ENCODE data around the gene DPH5.
"Not testable (repeated sequence)": the region's sequence is repeated elsewhere in the genome, so short reads cannot be mapped to it uniquely, and the experiment has no call there.

Gene DPH5

GRCh38 chr1:100982793-100983192, 42.8 kb downstream of the DPH5 start:
- no peak for DNase-seq

DNA sequence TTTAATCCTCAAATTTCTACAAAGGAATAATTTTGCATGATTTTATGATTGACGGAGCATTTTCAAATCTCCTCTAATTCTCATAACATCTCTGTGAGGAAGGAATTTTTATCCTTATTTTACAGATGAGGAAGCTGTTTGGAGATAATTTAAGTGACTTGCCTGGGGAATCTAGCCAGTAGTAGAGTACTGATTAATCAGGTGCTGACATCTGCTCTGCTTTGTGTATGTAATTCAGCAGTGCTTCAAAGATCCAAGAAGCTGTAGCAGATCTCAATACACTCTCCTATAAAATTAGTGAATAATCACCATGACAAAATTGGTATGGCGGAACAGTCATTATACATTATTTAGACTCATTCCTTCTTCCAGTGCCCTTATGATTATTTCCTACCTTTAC, 46.0 kb downstream of the DPH5 start:
- DNase-seq: no peak

GRCh38 chr1:100976936-100977335, 48.6 kb downstream of the DPH5 start:
- DNase-seq: no peak

DNA sequence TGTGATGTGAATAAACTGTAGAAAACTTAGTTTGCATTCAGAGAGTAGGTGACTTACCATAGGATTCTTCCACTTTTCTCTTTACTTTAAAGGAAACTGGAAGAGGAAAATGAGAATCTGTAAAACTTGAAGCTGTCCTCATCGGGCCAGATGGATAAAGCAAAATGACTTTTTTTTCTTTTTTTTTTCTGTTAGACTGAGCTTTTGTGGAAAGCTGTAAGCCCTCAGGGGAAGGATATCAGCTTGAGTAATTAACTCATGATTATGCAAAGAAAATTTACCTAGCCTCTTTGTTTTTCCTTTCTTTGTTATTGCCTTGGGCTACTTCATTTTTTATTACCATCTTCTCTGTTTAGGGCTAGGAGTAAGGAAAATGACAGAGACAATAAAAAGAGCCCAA, 53.4 kb downstream of the DPH5 start:
- no peak for DNase-seq

DNA sequence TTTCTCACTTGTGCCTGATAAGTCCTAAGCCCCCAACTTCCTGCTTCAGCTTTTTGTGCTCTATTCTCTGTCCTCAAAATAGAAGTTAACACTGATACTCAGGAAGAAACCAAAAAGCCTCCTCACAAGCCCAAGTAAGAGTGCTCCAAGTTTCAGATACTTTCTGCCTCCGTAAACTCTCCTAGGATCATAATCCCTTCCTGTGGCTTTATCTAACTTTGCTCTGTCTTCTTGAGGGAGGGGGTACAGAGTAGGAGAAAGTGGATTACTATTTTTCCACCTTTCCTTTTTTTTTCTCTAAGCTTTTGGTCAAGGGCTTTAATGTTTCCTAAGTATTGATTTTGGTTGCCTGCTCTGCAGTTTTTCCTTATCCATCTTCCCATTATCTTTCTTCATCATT, 54.6 kb downstream of the DPH5 start:
- DNase-seq: no peak

GRCh38 chr1:100969327-100969726, 56.3 kb downstream of the DPH5 start:
- DNase-seq: no peak

GRCh38 chr1:100968621-100969020, 57.0 kb downstream of the DPH5 start:
- DNase-seq: no peak

DNA sequence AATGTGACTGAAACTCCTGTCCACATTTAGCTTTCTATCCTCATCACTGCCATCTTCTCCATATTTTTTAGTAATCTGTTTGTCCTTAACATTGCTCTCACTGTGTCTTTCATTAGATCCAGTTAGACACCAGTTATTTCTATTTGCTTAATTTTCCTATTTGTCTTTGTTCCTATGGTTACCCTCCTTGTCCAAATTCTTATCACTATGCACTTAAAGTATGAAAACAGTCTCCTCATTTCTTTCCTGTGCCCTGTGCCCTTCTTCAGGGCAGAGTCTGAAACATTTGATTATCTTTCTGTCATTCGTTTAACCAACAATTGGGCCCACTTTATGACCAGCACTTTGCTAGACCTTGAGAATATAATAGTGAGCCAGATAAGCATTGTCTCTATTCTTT, 65.5 kb downstream of the DPH5 start:
- no peak for DNase-seq

DNA sequence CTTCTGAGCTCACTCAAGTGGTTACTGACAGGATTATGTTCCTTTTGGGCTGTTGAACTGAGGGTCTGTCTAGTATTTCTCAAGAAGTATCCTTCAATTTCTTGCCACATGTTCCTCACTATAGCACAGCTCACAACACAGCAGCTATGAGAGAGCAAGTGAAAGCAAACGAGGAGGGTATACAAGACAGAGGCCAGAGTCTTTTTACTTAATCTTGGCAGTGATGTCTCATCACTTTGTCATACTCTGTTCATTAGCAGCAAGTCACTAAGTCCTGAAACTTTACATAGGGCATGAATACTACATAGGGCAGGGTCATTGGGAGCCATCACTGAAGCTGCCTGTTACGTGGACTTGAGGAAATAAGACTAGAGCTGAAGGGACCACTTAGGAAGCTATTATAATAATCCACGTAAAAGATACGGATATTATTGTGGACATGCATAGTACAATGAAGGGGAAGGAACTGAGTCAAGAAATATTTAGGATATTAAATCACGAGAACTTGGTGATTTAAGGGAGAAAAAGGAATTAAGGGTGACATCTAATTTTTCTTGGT, 66.0 kb downstream of the DPH5 start:
- DNase-seq: peak; percentile 3

DNA sequence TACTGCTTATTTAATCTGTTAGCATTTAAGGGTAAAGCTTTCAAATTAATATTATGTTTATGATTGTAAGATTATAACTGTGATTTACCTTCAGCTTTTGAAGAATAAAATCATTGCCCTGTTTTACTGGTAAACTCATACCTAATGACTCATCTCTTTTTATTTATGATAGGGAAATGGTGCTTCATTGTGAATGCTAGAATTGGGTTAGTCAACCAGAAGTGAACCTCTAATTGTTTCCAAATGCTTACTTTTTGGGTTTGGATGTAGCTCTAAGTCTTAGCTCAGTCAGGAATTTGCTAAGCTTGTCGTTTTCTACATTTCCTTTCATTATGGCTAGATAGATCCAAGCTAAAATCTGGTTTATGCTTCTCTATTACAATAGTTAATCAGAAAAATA, 70.3 kb downstream of the DPH5 start:
- peak; percentile 78 for DNase-seq

DNA sequence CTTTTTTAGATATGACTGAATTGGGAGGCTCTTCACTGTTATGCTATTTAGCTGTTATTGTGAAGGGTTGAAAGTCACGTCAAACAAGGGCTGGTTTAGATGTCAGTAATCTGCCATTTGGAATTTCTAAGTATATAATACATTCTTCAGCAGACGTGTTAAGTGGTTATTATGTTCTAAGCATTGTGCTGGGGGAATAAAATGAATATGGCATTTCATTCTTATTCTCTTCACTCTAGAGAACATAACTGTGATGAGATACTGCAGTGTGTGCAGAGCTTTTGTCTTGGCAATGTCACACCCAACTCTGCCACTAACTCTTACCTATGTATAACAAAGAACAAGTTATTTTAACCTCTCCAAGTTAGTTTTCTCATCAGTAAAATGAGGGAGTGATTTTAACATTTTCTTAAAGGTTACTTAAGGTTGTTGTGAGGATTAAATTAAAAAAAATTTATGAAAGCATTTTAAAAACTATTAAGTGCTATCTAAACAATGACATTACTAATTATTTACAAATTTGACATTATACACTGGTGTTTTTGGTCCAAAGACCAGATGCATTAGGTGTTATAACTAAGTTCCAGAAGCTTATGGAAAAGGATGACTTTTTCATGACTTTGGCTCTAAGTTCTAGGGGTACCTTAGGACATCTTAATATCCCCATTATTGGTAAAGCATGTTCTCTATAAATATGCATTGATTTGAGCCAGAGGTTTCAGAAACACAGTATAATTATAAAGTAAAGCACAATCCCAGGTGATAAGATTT, 71.4 kb downstream of the DPH5 start:
- DNase-seq: no peak

GRCh38 chr1:100952970-100953369, 72.6 kb downstream of the DPH5 start:
- DNase-seq: not testable (repeated sequence)

DNA sequence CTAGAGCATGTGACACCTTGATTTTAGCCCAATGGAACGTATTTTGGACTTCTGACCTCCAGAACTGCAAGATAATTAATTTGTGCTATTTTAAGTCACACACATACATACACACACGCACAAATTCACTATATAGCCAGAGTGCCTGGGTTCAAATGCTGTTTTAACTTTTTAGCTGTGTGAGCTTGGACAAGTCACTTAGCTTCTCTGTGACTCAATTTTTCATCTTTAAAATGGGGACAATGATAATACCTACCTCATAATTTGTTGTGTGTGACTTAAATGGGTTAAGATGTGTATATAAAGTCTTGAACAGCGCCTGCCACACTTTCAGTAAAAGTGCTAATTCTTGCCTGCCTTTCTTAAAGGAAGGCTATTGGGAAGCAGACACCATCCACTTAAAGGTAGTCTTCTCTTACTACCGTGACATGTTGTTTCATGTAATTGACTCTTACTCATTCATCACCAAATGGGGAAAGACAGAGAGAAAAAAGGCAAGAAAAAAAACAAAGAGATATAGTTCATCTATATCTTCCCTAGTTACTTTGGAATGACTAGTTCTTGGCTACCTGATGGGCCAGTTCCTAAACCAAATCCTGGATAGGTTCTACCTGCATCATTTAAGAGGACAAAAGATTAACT, 73.4 kb downstream of the DPH5 start:
- DNase-seq: no peak

DNA sequence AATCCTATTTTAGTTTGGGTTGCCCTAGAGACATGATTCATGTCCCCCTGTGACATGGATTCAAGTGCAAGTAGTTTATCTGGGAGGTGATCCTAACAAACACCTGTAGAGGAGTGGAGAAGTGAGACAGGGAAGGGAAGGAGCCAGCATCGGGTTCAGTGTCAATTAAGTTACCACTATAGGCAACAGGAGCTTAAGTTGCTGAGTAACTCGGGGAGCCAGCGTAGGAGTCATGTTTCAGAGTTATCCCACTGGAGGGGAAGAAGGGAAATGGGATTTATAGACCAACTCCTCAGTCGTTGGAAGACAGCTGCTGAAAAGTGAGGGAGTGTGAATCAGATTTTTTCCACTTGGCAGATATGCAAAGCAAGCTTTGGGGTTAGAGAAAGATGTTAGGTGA, 74.8 kb downstream of the DPH5 start:
- peak; percentile 14 for DNase-seq

DNA sequence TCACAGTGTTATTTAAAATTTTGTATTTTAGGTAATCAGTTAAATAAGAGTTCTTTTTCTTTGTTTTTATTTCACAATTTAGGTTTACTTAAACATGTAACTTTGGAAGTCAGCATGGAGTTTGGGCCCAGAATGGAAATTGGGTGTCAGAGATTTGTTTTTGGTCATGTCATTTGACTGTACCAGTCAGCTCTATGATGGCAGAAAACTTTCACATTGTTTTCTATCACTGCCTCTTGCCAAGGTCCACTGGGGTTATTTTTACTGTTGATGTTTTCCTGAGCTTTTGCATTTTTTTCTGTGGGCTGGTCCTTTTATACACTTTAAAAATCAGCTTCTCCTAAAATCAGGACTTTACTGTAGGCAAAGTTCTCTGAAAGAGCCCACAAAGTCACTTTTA, 75.2 kb downstream of the DPH5 start:
- no peak for DNase-seq

GRCh38 chr1:100949515-100950158, 75.9 kb downstream of the DPH5 start:
- not testable (repeated sequence) for DNase-seq

GRCh38 chr1:100948721-100949405, 76.7 kb downstream of the DPH5 start:
- not testable (repeated sequence) for DNase-seq

GRCh38 chr1:100947816-100948215, 77.8 kb downstream of the DPH5 start:
- not testable (repeated sequence) for DNase-seq

DNA sequence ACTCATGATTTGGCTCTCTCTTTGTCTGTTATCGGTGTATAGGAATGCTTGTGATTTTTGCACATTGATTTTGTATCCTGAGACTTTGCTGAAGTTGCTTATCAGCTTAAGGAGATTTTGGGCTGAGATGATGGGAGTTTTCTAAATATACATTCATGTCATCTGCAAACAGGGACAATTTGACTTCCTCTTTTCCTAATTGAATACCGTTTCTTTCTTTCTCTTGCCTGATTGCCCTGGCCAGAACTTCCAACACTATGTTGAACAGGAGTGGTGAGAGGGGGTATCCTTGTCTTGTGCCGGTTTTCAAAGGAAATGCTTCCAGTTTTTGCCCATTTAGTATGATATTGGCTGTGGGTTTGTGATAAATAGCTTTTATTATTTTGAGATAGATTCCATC, 79.5 kb downstream of the DPH5 start:
- DNase-seq: not testable (repeated sequence)

- peak; percentile 25 for DNase-seq
Observed at GRCh38 chr1:100943533-100943932, 82.1 kb downstream of the DPH5 start.

DNA sequence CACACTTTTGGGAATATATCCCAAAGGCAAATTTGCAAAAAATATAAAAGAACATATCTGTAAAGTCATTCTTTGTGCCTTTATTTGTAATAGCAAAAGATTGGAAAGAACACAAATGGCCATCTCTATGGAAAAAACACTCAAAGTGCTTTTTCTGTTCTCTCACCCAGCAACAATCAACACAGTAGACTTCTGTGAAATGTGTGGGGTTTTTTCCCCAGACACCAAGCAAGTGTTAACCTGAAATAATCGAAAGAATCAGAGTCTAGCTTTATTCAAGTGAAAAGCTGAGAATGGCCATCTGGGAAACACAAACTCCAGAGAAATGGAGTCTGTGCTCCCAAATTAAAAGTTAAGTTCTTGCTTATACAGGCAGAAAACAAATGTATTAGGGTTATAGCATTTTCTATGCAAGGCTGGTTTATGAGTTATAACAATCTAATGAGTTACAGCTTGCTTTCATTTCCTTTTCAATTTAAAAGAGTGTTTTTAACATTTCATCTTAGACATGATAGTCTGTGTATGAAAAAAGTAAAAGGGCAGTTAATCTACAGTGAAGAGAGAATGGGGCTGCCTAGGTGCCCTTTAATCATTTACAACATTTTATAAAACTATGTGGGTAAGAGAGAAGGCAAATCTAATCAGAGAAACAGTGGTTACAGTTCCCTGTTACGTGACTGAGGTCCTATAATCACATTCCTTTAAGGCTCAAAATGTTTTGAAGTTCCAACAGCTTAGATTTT, 83.1 kb downstream of the DPH5 start:
- DNase-seq: no peak

- no peak for DNase-seq
Observed at GRCh38 chr1:100941580-100942216, 83.9 kb downstream of the DPH5 start.

Data from fibroblast of skin of back (primary cell).